ENCODE measurements around the gene MRPL2.

MRPL2 gene

GRCh38 chr6:43021270-43022047 is 37.8 kb downstream of the MRPL2 start, which contains the start of gene RRP36:
Gene RRP36, plus strand, starts transcription at chr6:43021623. Its CDS starts 32 bp downstream, at chr6:43021655.
- TF ChIP-seq ZFX (IDR thresholded peaks at IDR 0.05) (peak; percentile 67; the same call in 1 of the 2 replicates), CTCF (conservative IDR thresholded peaks at IDR 0.05) (no peak)
- H3K27ac ChIP-seq = peak within 1 kb of the TSS; percentile 95

- no peak for TF ChIP-seq ZFX (IDR thresholded peaks at IDR 0.05)
- TF ChIP-seq CTCF (conservative IDR thresholded peaks at IDR 0.05) = no peak
- H3K27ac ChIP-seq = peak overlapping the region; percentile 95
Observed at GRCh38 chr6:43020847-43021246, 38.4 kb downstream of the MRPL2 start.

- TF ChIP-seq ZFX (IDR thresholded peaks at IDR 0.05) = no peak
- no peak for TF ChIP-seq CTCF (conservative IDR thresholded peaks at IDR 0.05)
- peak overlapping the region; percentile 95; the same call in 1 of the 2 replicates for H3K27ac ChIP-seq
Observed at GRCh38 chr6:43020052-43020705, 39.1 kb downstream of the MRPL2 start.

- TF ChIP-seq ZFX (IDR thresholded peaks at IDR 0.05) = no peak
- TF ChIP-seq CTCF (conservative IDR thresholded peaks at IDR 0.05) = no peak
- H3K27ac ChIP-seq = no peak overlapping the region
Observed at GRCh38 chr6:43019152-43019551, 40.1 kb downstream of the MRPL2 start.

- no peak overlapping the region for H3K27ac ChIP-seq
- TF ChIP-seq ZFX (IDR thresholded peaks at IDR 0.05) = no peak
Observed at GRCh38 chr6:43016943-43017334, 42.3 kb downstream of the MRPL2 start.

- TF ChIP-seq CTCF (conservative IDR thresholded peaks at IDR 0.05) (no peak), ZFX (IDR thresholded peaks at IDR 0.05) (no peak)
- no peak overlapping the region for H3K27ac ChIP-seq
Observed at GRCh38 chr6:43016176-43016942, 42.9 kb downstream of the MRPL2 start.

- TF ChIP-seq CTCF (conservative IDR thresholded peaks at IDR 0.05) (no peak), ZFX (IDR thresholded peaks at IDR 0.05) (no peak)
- H3K27ac ChIP-seq = peak overlapping the region; percentile 83
Observed at GRCh38 chr6:43014434-43014909, 44.8 kb downstream of the MRPL2 start.
